AG09319 (cell line): Measurements from ENCODE around the gene ANKK1.

Experiments
- DNase-seq: peaks from one replicate; pipeline ENCODE4 v3.0.0-alpha.2; 2010; ENCODE audit warnings: low read depth; ENCODE audit errors: extremely low read depth
- CTCF ChIP-seq: IDR thresholded peaks from 2 replicates; pipeline ENCODE4 v1.5.1; 2011; ENCODE audit warnings: low read depth, mild to moderate bottlenecking, inconsistent platforms, low read length, moderate library complexity

ANKK1 gene

GRCh38 chr11:113377681-113378412, 9.7 kb upstream of the ANKK1 start:
- TF ChIP-seq CTCF = no peak
- no peak for DNase-seq

GRCh38 chr11:113378692-113379091, 8.9 kb upstream of the ANKK1 start:
- no peak for DNase-seq
- no peak for TF ChIP-seq CTCF

GRCh38 chr11:113382121-113382520, 5.5 kb upstream of the ANKK1 start:
- TF ChIP-seq CTCF = no peak
- DNase-seq = no peak

GRCh38 chr11:113384551-113384950, 3.0 kb upstream of the ANKK1 start:
- DNase-seq = peak; percentile 32
- no peak for TF ChIP-seq CTCF

- no peak for DNase-seq
- no peak for TF ChIP-seq CTCF
Observed at GRCh38 chr11:113385749-113386148, 1.8 kb upstream of the ANKK1 start.

GRCh38 chr11:113386866-113387265, 713 bp upstream of the ANKK1 start:
- no peak for TF ChIP-seq CTCF
- no peak for DNase-seq

GRCh38 chr11:113389272-113389671, 1.7 kb downstream of the ANKK1 start:
- TF ChIP-seq CTCF = no peak
- DNase-seq = no peak
